Stimulated activated CD4-positive, alpha-beta T cell treated with anti-CD3 and anti-CD28 coated beads, Interleukin-15, amount 100 ng/mL, for 1 hour (primary cell): ENCODE data around the gene AJAP1.
"Not testable (repeated sequence)": the region's sequence is repeated elsewhere in the genome, so short reads cannot be mapped to it uniquely, and the experiment has no call there.

ENCODE experiments used
- DNase-seq, 2 donors: peaks; one replicate each; pipeline ENCODE4 v3.0.0-alpha.2; 2020; ENCODE audit warnings: low read depth in 1 of 2, low spot score in 1 of 2

AJAP1 gene, protein sequence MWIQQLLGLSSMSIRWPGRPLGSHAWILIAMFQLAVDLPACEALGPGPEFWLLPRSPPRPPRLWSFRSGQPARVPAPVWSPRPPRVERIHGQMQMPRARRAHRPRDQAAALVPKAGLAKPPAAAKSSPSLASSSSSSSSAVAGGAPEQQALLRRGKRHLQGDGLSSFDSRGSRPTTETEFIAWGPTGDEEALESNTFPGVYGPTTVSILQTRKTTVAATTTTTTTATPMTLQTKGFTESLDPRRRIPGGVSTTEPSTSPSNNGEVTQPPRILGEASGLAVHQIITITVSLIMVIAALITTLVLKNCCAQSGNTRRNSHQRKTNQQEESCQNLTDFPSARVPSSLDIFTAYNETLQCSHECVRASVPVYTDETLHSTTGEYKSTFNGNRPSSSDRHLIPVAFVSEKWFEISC

DNA sequence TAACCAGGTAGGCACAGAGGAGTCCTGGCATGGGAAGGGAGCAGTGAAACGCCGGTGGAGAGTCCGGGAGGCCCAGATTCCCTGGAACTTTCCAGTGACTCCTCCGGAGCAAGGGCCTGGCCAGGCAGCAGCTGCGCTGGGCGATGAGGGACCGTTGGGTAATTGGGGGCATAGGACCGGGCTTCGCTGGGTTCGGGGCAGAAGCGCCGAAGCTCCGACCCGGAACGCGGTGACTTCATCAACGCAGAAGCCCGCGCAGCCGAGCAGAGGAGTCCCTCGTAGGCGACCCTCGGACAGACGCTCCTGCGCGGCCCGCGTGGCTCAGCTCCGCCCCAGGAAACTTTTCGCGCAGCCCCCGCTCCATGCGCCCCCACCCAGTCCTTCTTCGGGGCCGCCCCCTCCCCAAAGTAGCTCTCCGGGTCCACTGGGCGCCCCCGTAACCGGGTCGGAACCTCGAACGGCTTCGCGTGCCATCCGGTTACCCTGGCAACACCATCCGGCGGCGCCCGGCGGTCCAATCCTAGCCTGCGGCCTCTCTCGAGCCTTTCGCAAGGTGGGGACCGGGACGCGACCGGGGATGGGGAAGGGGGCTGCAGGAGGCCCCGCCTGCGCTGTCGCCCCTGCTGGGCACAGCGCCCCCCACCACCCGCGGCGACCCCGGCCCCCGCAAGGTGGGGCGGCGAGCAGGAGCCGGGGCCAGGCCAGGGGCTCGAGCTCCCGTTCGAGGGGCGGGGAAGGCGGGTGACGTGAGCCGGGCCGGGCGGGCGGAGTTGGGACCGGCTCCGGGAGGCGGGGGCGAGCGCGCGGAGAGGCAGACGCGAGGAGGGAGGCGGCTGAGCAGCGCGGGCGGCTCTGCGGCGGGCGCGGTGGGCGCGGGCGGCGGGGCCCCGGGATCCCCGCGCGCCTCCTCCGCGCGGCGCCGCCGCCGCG, at the start of gene AJAP1:
TSS of gene AJAP1 (plus strand) at position 814 of the 930 bp plus-strand sequence. CDS start 817 bp downstream, outside the sequence.
- no peak for DNase-seq

DNA sequence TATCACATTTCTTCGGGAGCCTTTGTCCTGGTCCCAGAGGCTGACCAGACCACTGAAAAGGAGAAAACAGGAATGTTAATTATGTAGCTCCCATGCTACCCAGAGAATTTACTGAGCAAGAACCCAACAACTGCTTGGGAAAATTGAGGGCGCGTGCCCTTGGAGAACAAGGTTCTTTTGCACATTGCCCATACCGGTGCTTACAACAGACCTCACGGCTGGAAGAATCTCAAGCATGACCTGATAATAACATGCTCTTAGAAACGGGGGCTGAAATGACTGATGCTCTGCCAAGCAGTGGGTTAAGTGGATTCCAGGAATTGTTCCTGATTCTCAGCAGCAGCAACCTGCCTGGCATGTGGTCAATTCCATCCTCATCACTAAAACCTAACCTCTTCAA, 49.3 kb upstream of the AJAP1 start:
- no peak for DNase-seq

DNA sequence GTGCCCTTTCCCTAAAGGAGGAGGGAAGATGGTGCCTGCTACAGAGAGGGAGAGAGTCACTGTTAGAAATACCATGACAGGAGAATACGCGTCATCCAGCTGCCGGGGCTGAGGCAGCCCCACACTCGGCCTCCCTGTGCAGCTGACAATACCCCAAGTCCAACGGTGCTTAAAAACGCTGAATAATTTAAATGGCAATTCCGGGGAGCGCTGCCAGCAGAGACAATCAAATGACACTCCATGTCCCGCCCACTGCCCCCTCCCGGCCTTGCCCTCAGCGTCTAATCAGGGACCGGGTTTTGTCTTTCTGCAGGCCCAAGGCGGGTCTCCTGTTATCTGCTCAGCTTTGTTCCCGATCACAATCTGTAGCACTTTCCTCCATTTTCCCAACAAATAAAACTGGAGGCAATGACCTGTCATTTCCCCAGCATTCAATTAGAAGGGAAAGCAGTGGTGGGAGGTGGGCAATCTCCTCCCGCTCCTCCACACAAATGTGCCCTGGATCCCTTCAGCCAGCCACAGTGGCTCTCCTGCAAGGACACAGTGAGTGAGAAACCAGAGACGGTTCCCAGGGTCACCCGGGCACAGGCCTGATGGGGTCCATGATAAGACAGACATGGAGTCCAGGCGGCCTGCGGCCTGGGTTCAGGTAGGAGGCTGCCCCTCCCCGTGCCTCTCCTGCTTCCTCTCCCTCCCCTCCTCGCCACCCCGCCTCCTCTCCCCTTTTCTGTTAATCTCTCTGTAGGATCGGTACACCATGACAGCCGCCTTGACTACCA, 42.7 kb upstream of the AJAP1 start:
- DNase-seq, result no peak

DNA sequence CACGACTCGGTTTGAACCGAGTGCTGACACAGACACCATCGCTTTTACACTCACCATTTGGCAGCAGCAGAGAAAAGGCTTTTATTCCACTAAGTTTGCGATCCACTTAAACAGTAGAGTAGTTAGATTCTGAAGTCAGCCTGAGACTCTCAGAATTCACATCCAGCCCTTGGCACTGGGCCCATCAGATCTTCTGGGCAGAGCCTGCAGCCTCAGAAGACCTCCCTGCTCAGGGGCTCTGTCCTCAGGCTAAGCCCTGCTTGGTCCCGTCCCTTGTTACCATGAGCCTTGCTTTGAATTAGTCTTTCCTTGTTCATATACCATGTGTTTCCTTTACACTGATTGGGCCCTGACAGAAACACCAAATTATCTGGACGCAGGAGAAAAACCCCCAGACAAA, 41.4 kb upstream of the AJAP1 start:
- no peak for DNase-seq

DNA sequence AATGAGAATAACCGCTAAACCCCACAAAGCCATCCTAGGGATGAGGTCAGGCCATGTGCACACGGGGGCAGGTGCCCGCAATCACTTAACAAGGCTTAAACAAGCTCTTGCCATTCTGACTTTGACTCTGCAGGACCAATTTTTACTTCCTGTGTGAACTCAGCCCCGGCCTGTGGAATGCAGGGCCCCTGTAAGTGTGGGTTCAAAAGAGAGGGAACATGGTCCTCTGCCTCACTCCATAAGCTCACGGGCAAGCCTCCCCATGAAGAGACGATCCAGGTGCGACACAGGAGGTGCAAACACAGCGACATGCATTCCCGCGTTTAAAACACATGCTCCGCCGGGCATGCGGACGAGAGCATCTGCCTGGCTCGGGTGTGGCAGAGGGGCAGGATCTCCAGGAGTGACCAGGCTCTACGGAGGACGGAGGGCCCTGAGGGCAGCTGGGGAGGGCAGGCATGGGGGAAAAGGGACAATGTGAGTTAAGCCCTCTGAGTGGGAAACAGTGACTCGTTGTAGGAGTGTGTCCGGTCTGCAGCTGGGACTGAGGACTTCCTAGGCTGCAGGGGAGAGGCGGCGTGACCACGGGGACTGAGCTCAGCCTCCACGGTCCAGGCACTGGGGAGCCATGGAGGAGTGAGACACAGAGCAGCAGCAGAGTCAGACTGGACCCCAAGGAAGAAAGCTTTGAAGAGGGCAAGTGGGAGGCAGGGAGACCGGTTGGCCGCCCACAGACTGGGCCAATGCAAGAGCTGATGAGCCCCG, 40.6 kb upstream of the AJAP1 start:
- no peak for DNase-seq

DNA sequence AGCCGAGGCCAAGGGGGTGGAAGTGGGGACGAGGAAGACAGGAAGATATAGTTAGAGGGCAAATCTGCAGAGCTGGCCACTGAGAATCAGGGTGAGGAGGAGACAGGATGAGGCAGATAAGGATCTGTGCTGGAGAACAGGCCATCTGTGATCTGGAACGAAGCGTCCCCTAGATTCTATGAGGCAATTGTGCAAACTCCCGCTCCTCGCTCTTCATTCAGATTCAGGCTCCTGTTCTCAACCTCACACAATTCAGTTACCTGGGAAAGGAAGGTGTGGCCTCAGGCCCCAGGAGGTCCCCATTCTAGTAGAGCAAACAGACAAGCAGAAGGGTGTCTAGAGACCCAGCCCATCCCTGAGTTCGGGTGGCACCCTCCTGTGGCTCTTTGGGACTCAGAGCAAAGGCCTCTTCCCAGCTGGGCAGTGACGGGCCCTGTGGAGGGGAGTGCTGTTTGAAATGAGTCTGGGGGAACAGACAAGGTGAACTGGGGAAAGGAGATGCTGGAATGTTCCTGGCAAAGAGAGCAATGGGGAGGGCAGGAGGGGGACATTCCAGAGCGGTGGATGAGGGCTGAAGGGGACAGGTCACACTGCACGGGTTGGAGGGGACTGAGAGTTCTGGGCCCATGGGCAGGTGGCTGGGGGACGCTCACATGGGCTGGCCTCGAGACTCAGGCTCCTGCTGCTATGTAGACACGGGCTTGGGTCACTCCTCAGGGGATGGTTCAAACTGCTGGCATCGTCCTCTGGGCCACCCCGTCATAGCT, 39.9 kb upstream of the AJAP1 start:
- no peak for DNase-seq

DNA sequence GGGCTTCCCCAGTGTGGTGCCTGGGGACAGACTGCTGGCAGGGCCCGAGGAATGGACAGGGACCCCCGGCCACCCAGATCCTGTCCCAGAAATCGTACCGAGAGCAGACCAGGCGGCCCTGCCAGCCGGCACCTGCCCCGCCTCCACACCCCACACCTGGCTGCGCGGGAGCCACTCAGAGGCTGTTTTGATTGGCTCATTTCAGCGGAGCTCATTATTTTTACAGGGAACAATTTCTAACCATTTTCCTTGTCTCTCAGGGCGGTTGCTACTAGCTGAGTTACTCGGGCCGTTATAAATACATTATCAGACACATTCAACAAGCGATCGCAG, 39.3 kb upstream of the AJAP1 start:
- no peak for DNase-seq

DNA sequence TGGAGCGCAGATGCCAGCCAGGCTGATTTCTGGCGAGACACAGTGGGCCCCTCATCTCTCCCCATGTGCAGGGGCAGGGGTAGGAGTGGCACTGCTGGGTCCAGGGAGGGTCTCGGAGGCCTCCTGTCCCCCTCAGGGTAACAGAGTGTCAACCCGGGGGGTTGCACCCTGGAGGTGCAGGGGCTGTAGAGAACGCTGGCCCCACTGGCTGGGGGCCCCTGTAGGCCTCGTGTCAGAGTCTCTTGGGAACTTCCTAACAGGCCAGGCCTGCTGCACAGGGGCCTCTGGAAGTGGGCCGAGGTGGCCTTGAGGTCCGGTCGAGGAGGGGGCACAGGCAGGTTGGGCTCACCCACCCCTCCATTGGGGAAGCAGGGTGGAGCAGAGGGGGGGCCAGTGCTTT, 38.9 kb upstream of the AJAP1 start:
- no peak for DNase-seq

DNA sequence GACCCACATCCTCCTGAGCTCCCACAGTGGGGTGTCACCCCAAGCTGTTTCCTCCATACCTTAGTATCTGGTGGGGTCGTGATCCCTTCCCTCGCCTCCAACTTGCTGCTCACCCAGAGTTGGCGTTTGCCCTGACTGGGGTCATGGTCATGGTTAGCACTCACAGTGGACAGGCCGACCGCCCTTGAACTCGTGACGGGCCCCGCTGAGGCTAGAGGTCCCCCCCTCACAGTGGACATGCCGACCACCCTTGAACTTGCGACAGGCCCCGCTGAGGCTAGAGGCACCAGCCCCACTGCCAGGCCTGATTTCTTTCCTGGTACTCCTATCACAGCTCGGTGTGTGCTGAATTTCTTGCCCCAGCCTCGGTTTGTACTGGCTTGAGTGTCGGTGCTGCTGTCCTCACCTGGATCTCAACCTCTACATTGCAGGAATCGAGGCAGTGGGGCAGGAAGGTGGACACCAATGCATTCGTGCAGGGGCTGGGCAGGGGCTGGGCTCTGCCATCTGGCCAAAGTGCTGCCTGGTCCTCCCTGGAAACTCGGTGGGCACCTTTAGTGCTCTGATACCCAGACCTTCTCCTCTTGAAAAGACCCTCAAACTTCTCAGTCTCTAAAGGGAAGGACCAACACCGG, 37.5 kb upstream of the AJAP1 start:
- no peak for DNase-seq

DNA sequence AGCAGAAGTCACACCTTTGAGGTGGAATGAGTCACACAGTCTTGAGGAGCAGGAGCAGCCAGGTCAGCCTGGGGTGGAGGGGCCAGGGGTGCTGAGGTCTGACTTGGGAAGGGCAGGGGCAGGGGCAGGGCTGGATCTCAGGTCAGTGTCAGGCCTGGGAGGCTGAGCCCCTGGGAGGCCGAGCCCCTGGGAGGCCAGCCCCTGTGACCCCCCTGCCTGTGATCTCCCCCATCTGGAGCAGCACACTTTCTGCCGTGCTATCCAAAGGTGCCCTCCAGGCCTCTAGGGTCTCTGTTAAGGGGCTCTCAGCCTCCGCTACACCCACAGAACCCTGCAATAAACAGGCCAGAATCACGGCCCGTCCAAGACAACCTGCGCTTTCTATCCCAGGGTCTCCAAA, 36.9 kb upstream of the AJAP1 start:
- DNase-seq, result no peak

DNA sequence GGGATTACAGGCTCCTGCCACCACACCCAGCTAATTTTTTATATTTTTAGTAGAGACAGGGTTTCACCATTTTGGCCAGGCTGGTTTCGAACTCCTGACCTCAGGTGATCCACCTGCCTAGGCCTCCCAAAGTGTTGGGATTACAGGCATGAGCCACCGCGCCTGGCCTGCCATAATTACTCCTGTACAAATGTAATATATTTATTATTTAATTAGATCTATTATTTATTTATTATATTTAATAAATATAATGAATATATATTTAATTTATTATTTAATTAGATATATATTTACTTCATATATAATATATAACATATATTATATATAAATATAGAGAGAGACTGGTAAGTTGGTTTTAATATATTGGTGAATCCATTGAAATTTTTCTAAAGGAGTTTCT, 35.6 kb upstream of the AJAP1 start:
- DNase-seq, result not testable (repeated sequence)

DNA sequence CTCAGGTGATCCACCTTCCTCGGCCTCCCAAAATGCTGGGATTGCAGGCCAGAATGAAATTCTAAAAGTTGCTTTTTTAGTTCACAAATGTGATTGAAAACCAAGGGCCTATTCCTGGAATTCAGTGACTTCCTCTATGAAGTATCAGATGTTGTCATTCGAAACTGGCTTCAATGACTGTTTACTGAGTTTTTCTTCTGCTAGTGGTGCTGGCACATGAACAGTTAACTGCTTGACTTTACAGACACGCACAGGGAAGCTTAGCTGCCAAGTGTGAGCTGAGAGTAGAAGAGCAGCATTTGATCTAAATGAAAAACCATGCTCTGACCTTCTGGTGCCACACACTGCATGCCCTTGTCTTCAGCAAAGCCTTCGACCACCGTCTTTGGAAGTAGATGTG, 32.8 kb upstream of the AJAP1 start:
- no peak for DNase-seq

DNA sequence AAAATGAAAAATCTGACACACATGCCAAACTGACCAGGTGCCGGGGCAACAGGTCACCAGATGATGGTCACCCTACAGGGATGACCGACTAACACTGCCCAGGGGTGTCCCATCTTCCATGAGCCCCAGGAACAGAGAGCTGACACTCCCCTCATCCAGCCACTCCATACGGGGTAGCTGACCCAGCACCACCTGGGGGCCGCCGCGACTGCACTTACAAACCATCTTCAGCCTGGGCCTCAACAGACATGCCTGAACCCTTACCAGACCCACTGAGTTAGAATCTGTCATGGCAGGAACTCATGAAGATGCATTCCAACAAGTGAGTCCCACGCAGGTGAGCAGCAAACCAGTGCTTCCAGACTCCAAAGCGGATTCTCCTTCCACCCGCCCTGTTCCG, 31.6 kb upstream of the AJAP1 start:
- DNase-seq, result no peak

DNA sequence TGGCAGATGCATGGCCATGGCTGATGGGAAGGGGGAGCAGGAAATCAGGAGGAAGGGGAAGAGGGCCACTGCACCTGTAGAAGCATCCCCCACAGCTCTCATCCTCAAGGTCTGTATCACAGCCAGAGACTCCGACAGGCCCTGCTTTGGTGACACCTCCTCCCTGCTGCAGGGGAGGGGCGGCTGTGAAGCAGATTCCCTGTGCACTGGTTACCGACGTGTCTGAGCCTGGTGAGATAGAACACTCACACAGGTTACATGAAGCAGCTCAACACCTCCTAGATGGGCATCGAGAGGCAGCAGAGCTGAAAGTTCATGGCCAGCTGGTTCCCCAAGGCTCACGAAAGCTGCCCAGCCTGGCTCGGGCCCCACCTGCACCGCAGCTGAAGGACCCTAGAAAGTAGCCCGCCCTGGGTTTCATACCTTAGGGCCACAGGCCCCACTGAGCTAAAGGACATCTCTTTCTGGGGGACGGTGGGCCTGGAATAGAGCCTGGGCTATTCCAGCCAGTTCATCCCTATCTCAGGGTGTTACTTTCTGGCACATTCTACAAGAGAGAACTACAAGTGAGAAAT, 30.2 kb upstream of the AJAP1 start:
- DNase-seq, result no peak

DNA sequence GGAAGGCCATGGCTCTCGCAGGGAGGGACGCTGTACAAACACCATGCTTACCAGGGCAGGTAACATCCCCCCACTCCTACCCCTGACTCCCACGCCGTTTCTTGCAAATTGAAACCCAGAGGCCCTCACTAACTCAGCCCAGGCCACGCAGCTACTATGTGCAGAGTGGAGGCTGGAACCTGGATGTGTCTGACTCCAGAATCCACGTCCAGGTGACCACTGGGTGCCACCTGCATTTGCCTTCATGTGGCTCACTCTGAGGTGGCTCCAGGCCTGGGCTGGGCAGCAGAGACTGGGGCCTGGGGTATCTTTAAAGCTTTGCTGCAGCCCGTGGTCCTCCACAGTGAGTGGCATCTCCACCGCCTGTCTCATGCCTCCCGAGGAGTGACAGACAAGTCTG, 29.6 kb upstream of the AJAP1 start:
- DNase-seq, result no peak

DNA sequence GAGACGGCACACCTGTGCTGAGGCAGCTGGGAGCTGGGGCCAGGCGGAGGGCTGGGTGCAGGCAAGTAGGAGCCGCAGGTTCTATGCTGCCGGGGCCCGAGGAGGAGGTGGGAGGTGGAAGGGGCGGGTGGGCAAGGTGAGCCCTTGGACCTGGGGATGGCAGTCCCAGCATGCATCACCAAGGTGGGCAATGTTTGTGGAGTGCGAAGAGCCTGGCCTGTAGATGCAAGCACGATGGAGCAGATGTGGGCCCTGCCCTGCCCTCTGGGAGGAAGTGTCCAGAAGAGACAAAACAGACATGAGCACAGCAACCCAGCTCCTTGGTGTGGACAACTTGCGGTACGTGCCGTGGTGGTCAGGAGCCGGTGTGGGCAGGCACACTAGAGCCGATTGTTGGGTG, 28.3 kb upstream of the AJAP1 start:
- no peak for DNase-seq

DNA sequence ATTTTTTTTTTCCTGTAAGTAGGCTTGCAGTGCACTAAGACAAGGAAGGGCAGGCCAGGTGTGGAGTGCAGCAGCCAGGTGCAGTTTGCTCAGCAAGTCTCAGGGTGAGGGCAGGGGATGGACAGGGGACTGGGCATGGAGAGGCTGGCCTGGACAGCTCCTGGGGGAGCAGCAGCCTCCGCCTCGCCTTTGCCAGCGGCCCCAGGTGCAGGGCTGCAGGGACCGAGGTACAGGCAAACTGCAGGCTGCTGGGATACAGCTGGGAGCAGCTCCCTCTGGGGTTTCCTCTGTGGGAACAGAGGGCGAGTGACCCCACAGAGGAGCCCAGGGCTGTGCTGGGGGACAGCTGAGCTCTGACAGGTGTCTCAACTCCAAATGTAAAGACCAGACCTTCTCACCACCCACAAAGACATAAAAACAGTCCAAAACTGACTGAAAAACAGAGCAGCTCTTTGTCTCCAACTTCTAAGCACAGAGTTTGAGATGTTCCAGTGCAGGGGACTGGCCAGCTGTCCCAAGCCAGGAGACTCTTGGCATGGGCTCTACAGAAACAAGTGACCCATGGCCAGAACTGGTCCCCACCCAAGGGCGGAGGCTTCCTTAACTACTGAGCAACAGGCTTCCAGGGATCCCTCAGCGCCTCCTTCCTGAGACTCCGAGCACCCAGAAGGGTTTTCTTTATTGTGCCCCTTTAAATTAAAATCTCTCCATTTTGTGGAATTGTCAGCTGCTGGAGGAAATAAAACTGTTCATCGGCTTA, 27.7 kb upstream of the AJAP1 start:
- DNase-seq, result no peak

DNA sequence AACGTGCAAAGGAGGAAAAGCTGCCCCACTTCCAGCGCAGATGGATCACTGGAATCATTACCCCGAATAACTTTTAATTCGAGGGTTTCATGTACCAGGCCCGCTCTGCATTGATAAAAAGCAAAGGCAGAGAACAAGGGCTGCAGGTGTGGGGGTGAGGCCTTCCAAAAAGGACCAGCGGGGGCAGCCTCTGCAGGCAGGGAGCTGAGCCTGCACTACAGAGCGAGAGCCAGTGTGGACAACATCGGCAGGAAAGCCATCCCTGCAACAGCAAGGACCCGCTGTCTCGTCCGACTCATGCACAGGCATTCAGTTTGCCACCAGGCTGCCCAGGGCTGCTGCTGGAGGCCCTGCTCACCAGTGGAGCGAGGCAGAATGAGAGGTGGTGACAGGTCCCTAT, 27.1 kb upstream of the AJAP1 start:
- no peak for DNase-seq

DNA sequence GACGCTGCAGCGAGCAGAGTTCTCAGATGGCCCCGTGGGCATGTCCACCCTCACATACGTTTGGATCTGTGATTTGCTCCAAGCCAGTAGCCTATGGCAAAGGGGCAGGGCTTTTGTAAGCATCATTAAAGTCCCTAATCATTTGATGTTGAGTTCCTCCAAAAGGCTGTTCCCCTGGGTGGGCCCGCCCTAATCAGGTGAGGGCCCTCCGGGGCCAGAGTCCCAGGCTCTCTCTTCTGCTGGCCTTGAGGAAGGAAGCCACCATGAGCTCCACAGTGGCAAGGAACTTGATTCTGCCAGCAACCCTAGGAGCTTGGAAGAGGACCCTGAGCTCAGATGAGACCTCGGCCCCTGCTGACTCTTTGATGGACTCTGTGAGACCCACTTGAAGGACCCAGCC, 25.4 kb upstream of the AJAP1 start:
- DNase-seq, result no peak
